GM19324 (cell line): ENCODE data around the gene LRRC59.

ENCODE experiments used
- ATAC-seq: cut with Tn5 transposase; IDR thresholded peaks from one replicate; pipeline ENCODE4 v1.9.1; 2021; ENCODE audit warnings: mild to moderate bottlenecking, moderate library complexity; ENCODE audit not compliant: unreplicated experiment, low FRiP score

Gene LRRC59

DNA sequence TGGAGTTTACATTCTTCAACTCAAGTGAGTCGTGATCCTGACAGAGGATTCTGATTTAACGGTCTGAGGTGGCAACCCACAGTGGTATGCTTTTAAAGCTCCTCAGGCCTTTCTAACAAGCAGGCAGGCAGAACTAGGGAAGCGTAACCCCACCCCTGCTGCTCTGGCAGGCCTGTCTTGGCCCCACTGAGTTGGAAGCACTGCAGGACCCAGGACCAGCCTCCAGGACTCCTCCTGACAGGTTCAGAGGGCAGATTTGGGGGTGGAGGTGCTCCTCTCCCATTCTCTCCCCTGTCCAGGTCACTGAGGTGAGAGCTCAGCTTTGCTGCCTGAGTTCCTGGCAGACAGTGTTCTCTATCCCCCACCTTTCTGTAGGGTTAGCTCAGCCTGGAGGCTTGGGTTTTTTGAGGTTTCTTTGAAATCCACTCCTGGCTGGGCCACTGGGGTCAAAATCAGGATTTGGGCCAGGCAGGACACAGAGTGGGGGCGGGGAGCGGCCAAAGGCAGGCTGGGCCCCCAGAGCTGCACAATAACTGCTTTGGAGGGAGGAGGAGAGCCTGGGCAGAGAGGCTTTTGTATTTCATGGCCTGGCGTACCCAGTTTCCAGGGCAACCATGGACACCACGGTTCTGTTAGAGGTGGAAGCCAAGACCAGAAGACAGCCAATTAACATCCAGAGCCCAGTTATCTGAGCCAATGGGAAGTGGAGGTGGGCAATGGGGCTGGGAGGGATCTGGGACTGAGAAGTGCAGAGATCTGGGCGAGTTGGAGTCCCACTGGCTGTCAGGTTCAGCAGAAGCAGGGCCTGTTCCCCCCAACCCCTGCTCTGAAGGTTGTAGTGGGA, 33.9 kb downstream of the LRRC59 start:
- no peak for ATAC-seq

DNA sequence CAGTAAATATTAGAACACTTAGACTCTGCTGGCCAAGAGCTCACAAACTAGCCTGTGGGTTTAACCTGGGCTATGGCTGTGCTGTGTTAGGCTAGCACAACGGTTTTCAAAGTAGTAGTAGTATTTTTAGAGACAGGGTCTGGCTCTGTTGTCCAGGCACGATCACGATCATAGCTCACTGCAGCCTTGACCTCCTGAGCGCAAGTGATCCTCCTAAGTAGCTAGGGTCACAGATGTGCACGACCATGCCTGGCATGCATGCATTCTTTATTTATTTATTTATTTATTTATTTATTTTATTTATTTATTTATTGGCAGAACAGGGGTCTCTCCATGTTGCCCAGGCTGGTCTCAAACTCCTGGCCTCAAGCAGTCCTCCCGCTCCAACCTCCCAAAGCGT, 34.7 kb downstream of the LRRC59 start:
- no peak for ATAC-seq

DNA sequence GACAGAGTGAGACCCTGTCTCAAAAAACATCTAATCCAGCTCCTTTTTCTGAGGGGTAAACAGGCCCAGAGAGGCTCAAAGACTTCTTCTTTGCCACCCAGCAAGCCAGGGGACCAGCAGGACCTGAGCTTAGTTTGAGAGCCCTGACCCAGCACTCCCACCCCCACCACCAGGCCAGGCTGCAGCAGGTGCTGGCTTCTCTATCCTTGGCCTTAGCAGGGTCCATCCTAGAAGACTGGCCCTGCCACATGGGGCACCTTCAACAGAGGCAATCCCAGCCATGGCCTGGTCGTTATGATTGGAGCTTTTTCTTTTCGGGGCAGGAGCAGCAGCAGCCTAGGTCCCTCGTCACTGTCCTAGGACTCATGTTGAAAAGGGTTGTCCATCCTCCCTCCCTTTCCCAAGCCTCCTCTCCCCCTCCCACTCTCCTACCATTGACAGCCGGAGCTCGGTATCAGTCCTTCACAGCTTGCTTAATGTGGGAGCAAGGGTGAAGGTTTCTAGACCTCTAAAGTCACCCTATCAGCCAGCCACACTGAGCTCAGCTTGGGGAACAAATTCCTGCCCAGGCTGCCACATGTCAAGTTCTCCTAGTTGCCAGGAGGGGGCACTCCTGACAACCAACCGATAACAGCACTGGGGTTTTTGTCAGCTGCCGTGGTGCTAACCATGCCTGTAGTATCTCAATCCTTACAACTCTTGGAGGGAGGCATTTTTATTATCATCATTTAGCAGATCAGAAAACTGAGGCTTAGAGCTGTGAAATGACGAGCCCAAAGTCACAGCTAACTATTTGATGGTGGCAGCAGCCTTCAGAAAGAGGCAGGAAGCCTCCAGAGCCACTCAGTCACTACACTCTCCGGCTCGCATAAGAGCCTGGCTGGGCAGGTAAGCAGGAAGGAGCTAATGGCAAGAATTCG, 35.5 kb downstream of the LRRC59 start:
- no peak for ATAC-seq

DNA sequence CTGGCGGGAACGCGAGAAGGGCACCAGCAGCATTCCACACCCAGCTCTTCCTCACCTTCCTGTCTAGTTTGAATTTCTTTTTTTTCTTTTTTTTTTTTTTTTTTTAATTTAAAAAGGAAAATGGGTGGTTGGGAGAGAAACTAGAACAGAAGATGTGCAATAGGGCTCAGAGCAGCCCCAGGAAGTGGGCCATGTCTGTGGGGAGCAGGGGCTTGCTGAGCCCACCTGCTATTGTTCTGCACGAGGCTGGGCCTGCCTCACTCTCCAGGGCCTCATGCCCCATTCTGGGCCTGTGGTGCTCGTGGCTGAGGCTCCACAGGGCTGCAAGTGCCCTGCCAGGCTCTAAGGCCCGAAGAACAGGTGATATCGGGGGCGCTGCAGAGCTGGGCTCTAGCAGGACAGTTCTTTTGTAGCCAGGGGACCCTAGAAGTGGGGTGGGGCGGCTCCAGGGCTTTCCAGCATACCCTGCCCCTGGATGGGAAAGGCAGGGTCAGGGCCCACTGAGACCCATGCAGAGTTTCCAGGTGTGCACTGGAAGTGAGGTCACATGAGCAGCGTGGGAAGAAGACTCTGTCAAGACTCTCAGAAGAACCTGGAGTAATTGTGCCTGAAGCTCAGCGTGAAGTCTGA, 36.7 kb downstream of the LRRC59 start:
- ATAC-seq = no peak

DNA sequence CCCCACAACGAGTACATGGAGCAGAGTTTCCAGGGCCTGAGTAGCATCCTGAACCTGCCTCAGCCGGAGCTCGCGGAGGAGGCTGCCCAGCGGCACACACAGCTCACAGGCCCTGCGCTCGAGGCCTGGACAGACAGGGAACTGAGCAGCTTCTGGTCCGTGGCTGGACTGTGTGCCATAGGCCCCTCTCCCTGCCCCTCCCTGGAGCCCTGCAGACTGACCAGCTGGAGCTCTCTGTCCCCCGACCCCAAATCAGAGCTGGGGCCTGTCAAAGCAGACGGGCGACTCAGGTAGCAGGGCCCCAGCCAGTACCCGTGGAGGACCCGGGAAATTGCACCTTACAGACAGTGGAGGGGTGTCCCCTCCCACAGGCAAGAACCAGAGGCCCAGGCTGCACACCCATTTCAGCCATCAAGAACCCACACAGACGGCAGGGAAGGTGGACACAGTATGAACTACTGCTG, 37.3 kb downstream of the LRRC59 start:
- no peak for ATAC-seq

DNA sequence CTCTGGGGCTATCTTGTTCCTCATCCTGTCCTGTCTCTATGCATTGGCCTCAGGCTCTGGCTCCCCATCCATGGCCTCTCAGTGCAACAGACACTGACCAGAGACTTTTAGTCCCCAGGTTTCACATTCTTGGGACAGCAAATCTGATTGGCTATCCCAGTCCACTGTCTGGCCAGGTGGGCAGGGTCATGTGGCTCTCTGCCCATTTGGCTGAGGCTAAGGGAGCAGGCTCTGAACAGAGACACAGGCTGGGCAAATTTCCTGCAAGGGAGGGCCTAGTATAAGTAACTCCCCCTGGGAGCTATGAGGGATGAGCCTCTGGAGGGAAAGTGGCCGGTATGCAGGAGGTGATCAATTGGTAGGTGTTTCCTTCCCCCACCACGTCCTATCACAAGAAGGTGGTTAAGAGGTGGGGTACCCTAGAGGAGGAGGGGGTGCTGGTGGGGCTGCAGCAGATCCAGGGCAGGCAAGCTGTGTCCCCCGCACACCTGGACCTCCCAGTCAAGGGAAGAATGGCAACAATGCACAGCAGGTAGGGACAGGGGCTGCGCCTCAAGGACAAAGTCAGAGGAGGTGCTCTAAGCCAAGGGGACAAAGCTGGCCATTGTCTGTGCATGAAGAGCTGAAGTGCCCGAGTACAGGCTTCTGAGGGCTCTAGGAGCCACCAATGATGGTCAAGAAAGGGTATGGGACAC, 38.2 kb downstream of the LRRC59 start:
- no peak for ATAC-seq

DNA sequence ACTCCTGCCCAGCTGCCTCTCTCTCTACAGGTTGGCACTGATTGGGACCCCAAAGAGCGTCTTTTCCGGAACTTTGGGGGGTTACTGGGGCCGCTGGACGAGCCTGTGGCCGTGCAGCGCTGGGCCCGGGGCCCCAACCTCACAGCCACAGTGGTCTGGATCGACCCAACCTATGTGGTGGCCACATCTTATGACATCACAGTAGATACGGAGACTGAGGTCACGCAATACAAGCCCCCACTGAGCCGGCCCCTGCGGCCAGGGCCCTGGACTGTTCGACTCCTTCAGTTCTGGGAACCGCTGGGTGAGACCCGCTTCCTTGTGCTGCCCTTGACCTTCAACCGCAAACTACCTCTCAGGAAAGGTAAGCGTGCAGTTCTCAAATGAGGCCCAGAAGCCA, 39.1 kb downstream of the LRRC59 start:
- ATAC-seq = no peak

DNA sequence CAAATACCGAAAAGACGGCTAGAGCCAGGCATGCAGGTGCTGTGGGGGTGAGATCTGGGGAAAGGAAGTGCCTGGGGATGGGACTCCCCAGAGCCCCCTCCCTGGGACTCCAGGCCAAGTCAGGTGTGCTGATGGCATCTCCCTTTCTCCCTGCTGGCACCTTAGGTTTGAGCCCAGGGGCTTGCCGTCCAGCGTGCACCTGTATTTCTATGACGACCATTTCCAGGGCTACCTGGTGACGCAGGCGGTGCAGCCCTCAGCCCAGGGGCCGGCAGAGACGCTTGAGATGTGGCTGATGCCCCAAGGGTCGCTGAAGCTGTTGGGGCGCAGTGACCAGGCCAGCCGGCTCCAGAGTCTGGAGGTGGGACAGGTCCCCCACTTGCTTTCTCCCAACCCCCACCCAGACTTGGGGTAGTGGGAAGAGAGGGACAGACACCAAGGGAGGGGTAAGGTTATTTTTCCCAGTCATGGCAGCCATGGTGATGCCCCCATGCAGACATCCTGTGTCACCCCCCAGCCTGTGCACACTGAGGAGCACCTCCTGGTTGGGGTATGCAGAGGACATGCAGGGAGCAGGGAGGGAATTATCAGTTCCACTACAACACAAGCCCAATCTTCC, 40.3 kb downstream of the LRRC59 start:
- no peak for ATAC-seq

DNA sequence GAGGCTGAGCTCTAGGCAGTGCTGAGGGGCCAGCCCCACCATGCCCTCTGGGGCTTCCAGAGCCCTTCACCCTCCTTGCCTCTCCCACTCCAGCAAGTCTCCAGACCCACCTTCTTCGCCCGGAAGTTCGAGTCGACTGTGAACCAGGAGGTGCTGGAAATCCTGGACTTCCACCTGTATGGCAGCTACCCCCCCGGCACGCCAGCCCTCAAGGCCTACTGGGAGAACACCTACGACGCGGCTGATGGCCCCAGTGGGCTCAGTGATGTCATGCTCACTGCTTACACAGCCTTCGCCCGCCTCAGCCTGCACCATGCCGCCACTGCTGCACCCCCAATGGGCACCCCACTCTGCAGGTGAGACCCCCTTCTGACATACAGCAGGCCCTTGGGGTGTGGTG, 40.9 kb downstream of the LRRC59 start:
- ATAC-seq = no peak

DNA sequence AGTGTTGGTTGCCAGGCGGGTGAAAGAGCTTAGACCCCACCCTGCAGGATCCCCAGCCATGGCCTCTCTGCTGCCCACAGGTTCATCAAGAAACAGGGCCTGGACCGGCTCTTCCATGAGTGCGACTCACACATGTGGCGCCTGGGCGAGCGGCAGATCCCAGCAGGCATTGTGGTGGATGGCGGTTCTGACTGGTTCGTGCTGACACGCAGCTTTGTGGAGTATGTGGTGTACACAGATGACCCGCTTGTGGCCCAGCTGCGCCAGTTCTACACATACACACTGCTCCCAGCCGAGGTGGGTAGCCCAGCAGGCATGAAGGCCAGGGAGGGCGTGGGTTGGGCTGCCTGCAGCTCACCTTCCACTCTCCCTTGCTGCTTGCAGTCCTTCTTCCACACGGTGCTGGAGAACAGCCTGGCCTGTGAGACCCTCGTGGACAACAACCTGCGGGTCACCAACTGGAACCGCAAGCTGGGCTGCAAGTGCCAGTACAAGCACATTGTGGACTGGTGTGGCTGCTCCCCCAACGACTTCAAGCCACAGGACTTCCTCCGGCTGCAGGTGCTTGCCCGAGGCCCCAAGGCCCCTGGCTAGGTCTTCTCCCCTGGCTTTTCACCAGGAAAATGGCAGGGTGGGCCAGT, 41.5 kb downstream of the LRRC59 start:
- no peak for ATAC-seq

DNA sequence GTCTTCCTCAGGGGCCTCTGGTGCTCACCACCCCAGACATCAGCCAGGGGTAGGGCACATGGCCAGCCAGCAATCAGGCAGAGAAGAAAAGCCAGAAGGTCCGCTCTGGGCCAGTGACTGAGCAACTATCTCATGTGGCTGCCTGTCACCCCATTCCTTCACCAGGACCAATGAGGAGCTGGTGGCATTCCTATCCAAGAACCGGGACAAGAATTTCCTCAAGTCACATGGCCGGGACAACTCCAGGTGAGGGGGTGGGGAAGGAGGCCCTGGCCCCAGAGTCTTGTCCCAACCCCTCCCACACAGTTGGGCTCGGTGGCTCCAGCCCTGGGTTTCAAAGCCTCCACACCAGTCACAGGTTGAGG, 42.0 kb downstream of the LRRC59 start:
- ATAC-seq = no peak

DNA sequence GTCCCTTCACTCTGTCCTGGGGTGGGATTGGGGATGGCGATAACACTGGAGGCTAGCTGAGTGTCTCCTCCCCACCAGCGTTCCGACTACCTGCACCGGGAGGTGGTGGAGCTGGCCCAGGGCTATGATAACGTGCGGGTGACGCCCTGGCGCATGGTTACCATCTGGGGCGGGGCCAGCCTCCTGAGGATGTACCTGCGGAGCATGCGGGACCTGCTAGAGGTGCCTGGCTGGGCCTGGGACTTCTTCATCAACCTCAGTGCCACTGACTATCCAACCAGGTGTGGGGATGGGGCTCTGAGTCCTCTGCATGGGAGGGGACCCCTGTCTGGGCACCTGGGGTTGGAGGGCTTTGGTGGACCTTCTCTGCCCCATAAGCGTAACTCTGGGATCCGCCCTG, 42.5 kb downstream of the LRRC59 start:
- no peak for ATAC-seq

DNA sequence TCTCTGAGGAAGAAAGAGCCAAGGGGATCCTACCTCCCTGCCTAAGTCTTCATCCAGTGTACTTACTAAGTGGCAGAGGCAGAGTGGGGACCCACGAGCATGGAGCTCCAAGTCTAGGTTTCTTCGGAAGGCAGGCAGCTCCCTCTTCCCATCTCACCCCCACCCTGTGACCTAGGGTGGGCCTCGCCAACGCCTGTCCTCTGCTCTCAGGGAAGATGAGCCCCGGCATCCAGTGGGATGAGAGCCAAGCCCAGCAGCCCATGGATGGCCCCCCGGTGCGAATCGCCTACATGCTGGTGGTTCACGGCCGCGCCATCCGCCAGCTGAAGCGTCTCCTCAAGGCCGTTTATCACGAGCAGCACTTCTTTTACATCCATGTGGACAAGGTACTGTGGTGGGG, 43.1 kb downstream of the LRRC59 start:
- ATAC-seq = no peak

DNA sequence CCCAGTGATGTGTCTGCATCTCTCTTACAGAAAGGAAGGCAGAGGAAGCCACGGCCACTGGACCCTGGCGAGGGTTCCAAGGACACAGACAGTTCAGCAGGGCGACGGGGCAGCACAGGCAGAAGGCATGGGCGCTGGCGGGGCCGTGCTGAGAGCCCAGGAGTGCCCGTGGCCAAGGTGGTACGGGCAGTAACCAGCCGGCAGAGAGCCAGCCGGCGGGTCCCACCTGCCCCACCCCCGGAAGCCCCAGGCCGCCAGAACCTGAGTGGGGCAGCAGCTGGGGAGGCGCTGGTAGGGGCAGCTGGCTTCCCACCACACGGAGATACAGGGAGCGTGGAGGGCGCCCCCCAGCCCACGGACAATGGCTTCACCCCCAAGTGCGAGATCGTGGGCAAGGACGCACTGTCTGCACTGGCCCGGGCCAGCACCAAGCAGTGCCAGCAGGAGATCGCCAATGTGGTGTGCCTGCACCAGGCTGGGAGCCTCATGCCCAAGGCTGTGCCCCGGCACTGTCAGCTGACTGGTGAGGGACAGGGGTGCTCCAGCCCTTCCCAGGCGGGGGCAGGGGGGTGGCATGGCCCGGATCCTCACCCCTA, 43.6 kb downstream of the LRRC59 start:
- no peak for ATAC-seq

DNA sequence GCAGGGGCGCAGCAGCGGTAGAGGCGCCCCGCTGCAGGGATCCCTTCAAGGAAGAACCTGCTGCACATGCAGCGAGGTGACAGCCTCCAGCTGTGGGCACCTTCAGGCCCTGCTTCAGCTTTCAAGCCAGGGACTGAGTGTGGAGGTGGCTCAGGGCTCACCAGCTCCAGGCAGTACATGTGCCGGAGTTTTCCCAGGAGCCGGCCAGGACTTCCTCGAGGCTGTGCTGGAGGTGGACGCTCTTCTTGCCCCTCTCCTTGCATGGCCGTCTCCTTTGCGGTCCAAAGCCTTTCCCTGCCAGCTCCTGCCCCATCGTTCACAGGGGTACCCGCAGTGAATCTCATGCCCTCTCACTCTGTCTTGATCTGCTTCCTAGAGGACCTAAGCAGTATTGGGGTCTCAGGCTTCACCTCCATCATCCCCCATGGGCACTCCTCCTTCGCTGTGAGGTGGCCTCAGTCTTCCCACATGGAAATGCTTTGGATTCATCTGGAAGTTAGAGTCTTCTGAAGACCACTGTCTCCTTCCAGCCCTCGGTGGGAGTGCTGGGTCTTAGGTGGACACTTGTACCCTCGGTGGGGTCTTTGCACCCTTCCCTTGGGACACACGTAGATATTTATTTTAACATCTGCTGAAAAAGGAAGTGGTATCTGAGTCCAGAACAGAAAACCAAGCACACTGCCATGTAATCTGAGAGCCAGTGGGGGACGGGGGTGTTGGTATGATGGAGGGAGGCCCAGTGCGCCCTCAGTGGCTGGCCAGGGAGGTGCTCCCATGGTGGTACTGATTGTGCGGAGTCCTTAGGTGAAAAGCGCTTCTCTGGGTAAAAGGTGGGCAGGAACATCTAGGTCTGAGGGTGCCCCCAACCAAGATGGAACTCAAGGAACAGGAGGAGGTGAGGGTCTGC, 44.4 kb downstream of the LRRC59 start:
- ATAC-seq = no peak

DNA sequence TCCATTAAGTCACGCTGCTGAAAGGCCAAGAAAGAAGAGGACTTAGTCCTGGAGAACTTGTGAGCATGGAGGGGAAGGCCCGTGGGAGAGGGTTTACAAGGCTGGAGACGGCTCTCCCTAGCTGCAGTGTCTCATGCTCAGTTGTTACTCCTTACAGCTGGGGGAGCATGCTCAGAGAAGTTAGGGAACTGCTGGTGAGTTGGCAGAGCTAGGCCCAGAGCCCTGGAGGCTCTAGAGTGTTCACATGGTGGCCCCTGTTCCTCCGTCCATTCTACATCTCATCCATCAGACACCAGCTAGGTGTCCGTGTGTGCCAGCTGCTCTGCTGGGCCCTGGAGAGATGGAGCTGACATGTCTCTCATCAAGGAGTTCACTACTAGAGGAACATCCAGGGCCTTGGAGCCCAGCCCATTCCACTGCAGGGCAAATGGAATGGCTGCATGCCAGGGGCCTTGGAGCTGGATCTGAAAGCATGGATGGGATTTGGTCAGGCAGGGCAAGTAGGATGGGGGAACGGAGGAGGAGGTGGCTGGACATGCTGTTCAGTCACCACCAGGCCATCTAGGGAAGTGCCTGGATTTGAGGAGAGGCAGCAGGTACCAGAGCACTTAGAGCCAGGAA, 45.1 kb downstream of the LRRC59 start:
- ATAC-seq = no peak

DNA sequence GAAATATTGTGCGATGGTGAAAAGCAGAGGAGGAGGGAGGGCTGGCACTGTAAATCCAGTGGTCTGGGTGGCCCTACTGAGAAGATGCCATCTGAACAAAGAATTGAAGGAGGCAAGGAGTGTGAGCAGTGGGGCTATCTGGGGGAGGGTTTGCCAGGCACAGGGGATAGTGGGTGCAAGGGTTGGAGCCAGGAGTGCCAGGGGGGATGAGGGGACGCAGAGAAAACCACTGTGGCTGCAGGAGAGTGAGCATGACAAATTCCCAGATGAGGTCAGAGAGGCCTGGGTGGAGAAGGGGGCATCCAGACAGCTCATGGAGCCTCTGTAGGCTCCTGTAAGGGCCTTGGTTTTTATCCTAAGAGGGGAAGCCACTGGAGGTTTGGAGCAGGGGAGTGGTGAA, 46.6 kb downstream of the LRRC59 start:
- no peak for ATAC-seq

DNA sequence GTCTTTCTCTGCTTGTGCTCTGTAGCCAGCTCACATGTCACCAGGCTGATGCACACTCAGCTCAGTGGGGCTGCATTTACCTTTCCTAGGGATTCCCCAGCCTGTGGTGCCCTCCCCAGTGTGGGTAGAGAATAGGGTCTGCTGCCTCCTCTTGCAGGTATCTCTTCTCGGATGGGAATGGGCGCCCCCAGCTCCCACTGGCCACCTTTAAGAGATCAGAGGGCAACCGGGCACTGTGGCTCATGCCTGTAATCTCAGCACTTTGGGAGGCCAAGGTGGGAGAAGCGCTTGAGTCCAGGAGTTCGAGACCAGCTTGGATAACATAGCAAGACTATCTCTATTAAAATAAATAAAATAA, 48.1 kb downstream of the LRRC59 start:
- ATAC-seq = no peak
